Astrocyte (in vitro differentiated cells and primary cell): ENCODE results near the gene ST8SIA2. TPM values are rescaled to one million over a fixed set of nuclear protein-coding genes. Genes with fewer than 3 reads are reported as not detected.

Experiments
- DNase-seq: peaks from one replicate; pipeline ENCODE4 v3.0.0-alpha.2; 2010; ENCODE audit warnings: low read depth
- FAIRE-seq: peaks from 2 replicates; lab custom pipeline; 2011; peaks lifted over from hg19 to GRCh38; lab: Jason Lieb, UNC
- H2AFZ ChIP-seq: 2 replicates; pipeline ENCODE4 v1.6.0; 2012; ENCODE audit warnings: low read depth, low read length, inconsistent platforms
- H3K27ac ChIP-seq: 2 replicates; pipeline ENCODE4 v1.5.1; 2011; ENCODE audit warnings: low read depth, low read length, inconsistent platforms
- H3K27me3 ChIP-seq: 2 replicates; pipeline ENCODE4 v1.6.0; 2011; ENCODE audit warnings: low read length, inconsistent platforms; ENCODE audit not compliant: insufficient read depth
- H3K36me3 ChIP-seq: 2 replicates; pipeline ENCODE4 v1.5.1; 2011; ENCODE audit warnings: low read length, inconsistent platforms; ENCODE audit not compliant: insufficient read depth
- H3K4me1 ChIP-seq: 2 replicates; pipeline ENCODE4 v1.5.1; 2011; ENCODE audit warnings: low read length, inconsistent platforms; ENCODE audit not compliant: insufficient read depth
- H3K4me2 ChIP-seq: 2 replicates; pipeline ENCODE4 v1.6.0; 2012; ENCODE audit warnings: low read length, inconsistent platforms
- H3K4me3 ChIP-seq: 2 replicates; pipeline ENCODE4 v1.5.1; 2011; ENCODE audit warnings: low read depth, mild to moderate bottlenecking, low read length, inconsistent platforms; ENCODE audit not compliant: insufficient read depth
- H3K79me2 ChIP-seq: 2 replicates; pipeline ENCODE4 v1.6.0; 2012; ENCODE audit warnings: mild to moderate bottlenecking, low read length, inconsistent platforms; ENCODE audit not compliant: insufficient read depth
- H3K9ac ChIP-seq: 2 replicates; pipeline ENCODE4 v1.6.0; 2012; ENCODE audit warnings: mild to moderate bottlenecking, low read length, inconsistent platforms
- H3K9me3 ChIP-seq: 2 replicates; pipeline ENCODE4 v1.5.1; 2012; ENCODE audit warnings: low read depth, mild to moderate bottlenecking, low read length, inconsistent platforms; ENCODE audit not compliant: insufficient read depth
- H4K20me1 ChIP-seq: 2 replicates; pipeline ENCODE4 v1.6.0; 2012; ENCODE audit warnings: low read length, inconsistent platforms; ENCODE audit not compliant: insufficient read depth
- H3K27ac Mint-ChIP-seq: one replicate; pipeline ENCODE4 v1.8.0; 2021; ENCODE audit warnings: mild to moderate bottlenecking, mixed read lengths; ENCODE audit not compliant: unreplicated experiment
- H3K27me3 Mint-ChIP-seq: one replicate; pipeline ENCODE4 v1.8.0; 2021; ENCODE audit warnings: low read depth, mixed read lengths; ENCODE audit not compliant: unreplicated experiment
- H3K36me3 Mint-ChIP-seq: one replicate; pipeline ENCODE4 v1.8.0; 2021; ENCODE audit warnings: low read depth, mixed read lengths; ENCODE audit not compliant: unreplicated experiment
- H3K4me1 Mint-ChIP-seq: one replicate; pipeline ENCODE4 v1.8.0; 2021; ENCODE audit warnings: low read depth, mixed read lengths; ENCODE audit not compliant: unreplicated experiment
- H3K4me3 Mint-ChIP-seq: one replicate; pipeline ENCODE4 v1.8.0; 2021; ENCODE audit warnings: mild to moderate bottlenecking, moderate library complexity, mixed read lengths; ENCODE audit not compliant: unreplicated experiment
- H3K9me3 Mint-ChIP-seq: one replicate; pipeline ENCODE4 v1.8.0; 2021; ENCODE audit warnings: mild to moderate bottlenecking, mixed read lengths; ENCODE audit not compliant: unreplicated experiment
- EZH2 ChIP-seq: IDR thresholded peaks from 2 replicates; pipeline ENCODE4 v1.6.1; 2012; ENCODE audit warnings: mild to moderate bottlenecking, low read length, inconsistent platforms; ENCODE audit not compliant: insufficient read depth
- total RNA-seq: library from RNA; stranded (reverse); gene quantifications from 2 replicates; pipeline ENCODE4 v1.2.1, GENCODE V29; 2021
- TF ChIP-seq, protein P1 (sequence below): IDR thresholded peaks from 2 replicates; pipeline ENCODE4 v1.5.1; 2011; ENCODE audit warnings: low read depth, mild to moderate bottlenecking, inconsistent platforms, low read length, moderate library complexity; ENCODE audit not compliant: insufficient read depth

The ST8SIA2 gene
- total RNA-seq, 1 donor from 2014 or later, result 8.6 TPM

DNA sequence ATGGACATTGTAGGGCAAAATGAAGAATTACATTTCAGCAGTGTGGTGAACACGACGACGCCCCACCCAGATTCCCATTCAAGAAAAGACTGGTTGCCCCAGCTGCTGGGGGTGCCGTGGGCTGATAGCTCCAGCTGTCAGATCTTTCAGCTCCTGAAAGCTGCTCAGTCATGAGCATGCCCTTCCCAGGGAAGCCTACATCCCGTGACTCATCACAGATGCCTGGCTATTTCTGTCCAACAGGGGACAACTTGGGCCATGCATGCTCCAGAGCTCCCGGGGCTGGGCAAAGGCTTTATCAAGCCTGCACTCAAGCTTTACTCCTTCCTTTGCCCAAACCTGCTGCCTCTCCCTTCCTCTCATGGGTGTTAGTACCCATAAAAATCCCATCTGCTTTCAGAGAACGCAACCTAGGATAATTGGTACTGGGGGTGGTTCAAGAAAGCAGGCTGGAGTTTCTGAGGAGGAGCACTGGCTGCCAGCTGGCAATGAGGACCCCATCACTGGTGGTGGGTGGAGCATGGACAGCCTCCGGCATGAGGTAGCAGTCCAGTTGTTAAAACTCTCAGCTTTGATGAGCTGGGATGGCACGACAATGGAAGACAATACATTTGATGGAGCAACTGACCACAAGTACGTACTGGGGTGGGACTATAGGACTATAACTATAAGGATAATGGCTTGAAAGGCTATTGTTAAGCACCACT, 16.4 kb upstream of the ST8SIA2 start:
- H2AFZ ChIP-seq, result no peak overlapping the region
- Mint-ChIP-seq H3K27ac (no peak overlapping the region), H3K4me1 (peaks cover 11% of the 10 kb centered on the region), H3K27me3 (peaks cover 12% of the 10 kb centered on the region), H3K9me3 (peaks cover 3% of the 10 kb centered on the region), H3K4me3 (no peak overlapping the region), H3K36me3 (no peaks in the 10 kb centered on the region)
- peak; percentile 10 for DNase-seq
- no peaks in the 10 kb centered on the region for H3K79me2 ChIP-seq
- H3K9me3 ChIP-seq, result no peaks in the 10 kb centered on the region
- H3K4me3 ChIP-seq, result no peak overlapping the region
- no peaks in the 10 kb centered on the region for H3K27me3 ChIP-seq
- H3K36me3 ChIP-seq, result no peaks in the 10 kb centered on the region
- H3K4me1 ChIP-seq, result no peaks in the 10 kb centered on the region
- H4K20me1 ChIP-seq, result no peaks in the 10 kb centered on the region
- no peak overlapping the region for H3K27ac ChIP-seq
- H3K9ac ChIP-seq, result no peak overlapping the region
- H3K4me2 ChIP-seq, result peak overlapping the region; percentile 8
- TF ChIP-seq, protein P1, sequence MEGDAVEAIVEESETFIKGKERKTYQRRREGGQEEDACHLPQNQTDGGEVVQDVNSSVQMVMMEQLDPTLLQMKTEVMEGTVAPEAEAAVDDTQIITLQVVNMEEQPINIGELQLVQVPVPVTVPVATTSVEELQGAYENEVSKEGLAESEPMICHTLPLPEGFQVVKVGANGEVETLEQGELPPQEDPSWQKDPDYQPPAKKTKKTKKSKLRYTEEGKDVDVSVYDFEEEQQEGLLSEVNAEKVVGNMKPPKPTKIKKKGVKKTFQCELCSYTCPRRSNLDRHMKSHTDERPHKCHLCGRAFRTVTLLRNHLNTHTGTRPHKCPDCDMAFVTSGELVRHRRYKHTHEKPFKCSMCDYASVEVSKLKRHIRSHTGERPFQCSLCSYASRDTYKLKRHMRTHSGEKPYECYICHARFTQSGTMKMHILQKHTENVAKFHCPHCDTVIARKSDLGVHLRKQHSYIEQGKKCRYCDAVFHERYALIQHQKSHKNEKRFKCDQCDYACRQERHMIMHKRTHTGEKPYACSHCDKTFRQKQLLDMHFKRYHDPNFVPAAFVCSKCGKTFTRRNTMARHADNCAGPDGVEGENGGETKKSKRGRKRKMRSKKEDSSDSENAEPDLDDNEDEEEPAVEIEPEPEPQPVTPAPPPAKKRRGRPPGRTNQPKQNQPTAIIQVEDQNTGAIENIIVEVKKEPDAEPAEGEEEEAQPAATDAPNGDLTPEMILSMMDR, result no peak
- no peak for TF ChIP-seq EZH2
- FAIRE-seq, result no peak

DNA sequence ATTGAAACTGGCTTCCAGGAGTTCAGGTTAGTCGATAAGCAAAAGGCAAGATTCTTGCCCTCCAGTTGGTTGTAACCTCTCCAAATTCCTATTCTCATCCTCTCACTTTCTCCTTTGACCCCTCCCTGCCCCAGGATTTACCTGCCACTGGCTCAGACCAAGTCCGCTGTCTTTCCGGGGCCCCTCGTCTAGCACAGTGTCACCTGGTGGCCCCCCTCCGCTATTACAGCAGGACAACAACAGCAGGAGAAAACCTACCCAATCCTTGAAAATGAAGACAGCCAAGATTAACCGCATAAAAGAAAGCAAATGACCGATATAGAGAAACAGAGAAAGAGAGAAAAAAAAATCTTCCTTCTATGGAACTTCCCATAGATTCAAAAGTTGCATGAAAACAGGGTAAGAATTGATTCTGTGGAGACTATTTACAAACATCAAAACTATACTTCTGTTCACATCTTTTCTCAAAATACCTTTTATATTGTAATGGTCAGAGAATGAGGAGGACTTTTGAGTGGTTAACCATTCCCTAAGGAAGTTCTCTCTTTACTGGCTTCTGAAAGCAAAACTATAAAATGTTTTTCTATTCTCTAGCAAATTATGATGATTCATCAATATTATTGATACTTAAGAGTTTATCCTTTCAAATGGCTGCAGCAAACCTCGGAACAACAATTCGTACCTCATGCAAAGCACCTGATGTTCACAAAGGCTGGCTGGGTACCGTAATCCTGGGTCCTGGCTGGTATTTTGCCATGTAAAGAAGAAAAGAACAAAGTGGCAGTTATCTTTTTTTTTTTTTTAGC, 10.0 kb upstream of the ST8SIA2 start:
- Mint-ChIP-seq H3K36me3 (no peaks in the 10 kb centered on the region), H3K9me3 (peaks cover 3% of the 10 kb centered on the region), H3K4me3 (no peak overlapping the region), H3K4me1 (peaks cover 18% of the 10 kb centered on the region), H3K27ac (no peak overlapping the region), H3K27me3 (peaks cover 21% of the 10 kb centered on the region)
- no peak overlapping the region for H2AFZ ChIP-seq
- no peaks in the 10 kb centered on the region for H3K9me3 ChIP-seq
- no peaks in the 10 kb centered on the region for H4K20me1 ChIP-seq
- H3K4me3 ChIP-seq, result no peak overlapping the region
- H3K27ac ChIP-seq, result no peak overlapping the region
- DNase-seq (no peak), FAIRE-seq (no peak)
- H3K36me3 ChIP-seq, result no peaks in the 10 kb centered on the region
- peaks cover 6% of the 10 kb centered on the region for H3K27me3 ChIP-seq
- H3K9ac ChIP-seq, result no peak overlapping the region
- no peaks in the 10 kb centered on the region for H3K79me2 ChIP-seq
- peaks cover 8% of the 10 kb centered on the region for H3K4me1 ChIP-seq
- TF ChIP-seq, protein P1, result peak; percentile 61
- TF ChIP-seq EZH2, result no peak
- no peak overlapping the region for H3K4me2 ChIP-seq
